ENCODE data around the gene CANX.

Gene CANX

DNA sequence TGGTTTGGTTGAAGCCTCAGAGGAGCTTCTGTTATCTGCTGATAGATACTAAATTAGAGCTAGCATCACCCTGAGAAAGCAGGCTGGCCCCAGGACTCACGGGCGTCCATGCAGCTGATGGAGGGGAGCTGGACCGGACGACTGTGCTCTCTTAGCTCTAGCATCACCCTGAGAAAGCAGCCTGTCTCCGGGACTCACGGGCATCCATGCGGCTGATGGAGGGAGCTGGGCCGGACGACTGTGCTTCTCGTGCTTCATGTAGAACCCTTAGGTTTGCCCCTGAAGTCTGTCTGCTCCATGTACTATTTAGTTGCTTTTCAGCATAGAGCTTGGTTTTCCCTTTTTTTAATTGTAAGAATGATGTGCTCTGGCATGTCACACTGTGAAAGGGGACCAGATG lies 78.7 kb downstream of the CANX start:
- no peak for DNase-seq (ENCODE audit: low spot score)

DNA sequence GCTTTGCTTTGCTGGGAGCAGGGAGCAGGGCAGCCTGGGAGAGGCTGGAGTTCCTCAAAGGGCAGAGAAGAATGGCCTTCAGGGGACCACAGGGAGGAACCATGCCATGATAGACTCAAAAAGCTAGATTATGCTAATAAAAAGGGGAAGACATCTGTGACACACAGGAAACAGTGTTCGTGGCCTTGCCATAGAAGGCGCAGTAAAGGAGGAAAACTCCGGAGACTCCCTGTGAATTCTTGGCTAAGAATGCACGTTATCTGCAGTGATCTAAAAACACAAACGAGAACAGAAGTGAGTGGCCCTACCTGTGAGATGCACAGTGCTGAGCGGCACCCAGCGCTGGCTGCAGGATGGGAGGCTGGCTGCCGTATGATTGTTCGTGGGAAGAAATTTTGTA lies 79.1 kb downstream of the CANX start:
- DNase-seq (ENCODE audit: low spot score), result no peak

DNA sequence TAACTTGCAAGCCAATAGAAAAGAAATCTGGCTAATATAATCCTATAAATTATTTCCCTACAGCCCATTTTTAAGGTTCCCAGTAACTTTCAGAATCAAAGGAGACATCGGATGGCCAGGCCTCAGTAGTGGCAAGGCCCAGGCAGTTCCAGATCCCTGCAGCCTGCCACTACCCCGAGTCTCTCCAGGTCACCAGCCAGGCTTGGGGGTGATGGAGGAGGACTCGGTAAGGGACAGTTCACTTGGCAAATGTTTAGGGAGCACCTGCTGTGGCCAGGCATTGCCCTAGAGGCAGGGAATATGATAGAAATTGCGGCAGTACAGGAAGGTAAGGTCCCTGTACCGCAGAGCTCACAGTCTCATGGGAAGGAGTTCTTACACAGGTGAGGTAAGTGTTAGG lies 79.8 kb downstream of the CANX start:
- no peak for DNase-seq (ENCODE audit: low spot score)

- no peak for DNase-seq (ENCODE audit: low spot score)
Measured at GRCh38 chr5:179779826-179780225, 81.1 kb downstream of the CANX start.

GRCh38 chr5:179780362-179780761 lies 81.6 kb downstream of the CANX start:
- DNase-seq (ENCODE audit: low spot score), result no peak
